Smooth muscle cell (in vitro differentiated cells): Measurements from ENCODE around the gene CREG1. TPM values are rescaled to one million over a fixed set of nuclear protein-coding genes. Genes with fewer than 3 reads are reported as not detected.

ENCODE experiments used
- DNase-seq: peaks from one replicate; lab custom pipeline; 2025; ENCODE audit not compliant: unreplicated experiment; lab: John Stamatoyannopoulos, UW
- H2AFZ ChIP-seq: fragments of 200-600 bp; sonication (generic); 2 replicates; pipeline ENCODE4 v1.6.0; 2016; ENCODE audit warnings: antibody characterized with exemption, low read depth, mild to moderate bottlenecking
- H3F3A ChIP-seq: fragments of 200-600 bp; sonication (generic); 2 replicates; pipeline ENCODE4 v1.6.0; 2017; ENCODE audit warnings: antibody characterized with exemption, low read depth
- H3K27ac ChIP-seq: fragments of 200-600 bp; sonication (generic); 2 replicates; pipeline ENCODE4 v1.5.1; 2016; ENCODE audit warnings: low read depth, mild to moderate bottlenecking
- H3K27me3 ChIP-seq: fragments of 200-600 bp; sonication (generic); 2 replicates; pipeline ENCODE4 v1.6.1; 2016; ENCODE audit warnings: low read depth, mild to moderate bottlenecking
- H3K36me3 ChIP-seq: fragments of 200-600 bp; sonication (generic); 2 replicates; pipeline ENCODE4 v1.5.1; 2016; ENCODE audit warnings: low read depth
- H3K4me1 ChIP-seq: fragments of 200-600 bp; sonication (generic); 2 replicates; pipeline ENCODE4 v1.5.1; 2016; ENCODE audit warnings: low read depth
- H3K4me2 ChIP-seq: fragments of 200-600 bp; sonication (generic); 2 replicates; pipeline ENCODE4 v1.6.0; 2016; ENCODE audit warnings: mild to moderate bottlenecking
- H3K4me3 ChIP-seq: fragments of 200-600 bp; sonication (generic); 2 replicates; pipeline ENCODE4 v1.5.1; 2016; ENCODE audit warnings: mild to moderate bottlenecking
- H3K79me2 ChIP-seq: fragments of 200-600 bp; sonication (generic); 2 replicates; pipeline ENCODE4 v1.6.0; 2016; ENCODE audit warnings: low read depth, mild to moderate bottlenecking
- H3K9ac ChIP-seq: fragments of 200-600 bp; sonication (generic); 2 replicates; pipeline ENCODE4 v1.6.0; 2016; ENCODE audit warnings: low read depth
- H3K9me3 ChIP-seq: fragments of 200-600 bp; sonication (generic); replicated peaks from 2 replicates; pipeline ENCODE4 v1.5.1; 2016; ENCODE audit warnings: low read depth
- H4K20me1 ChIP-seq: fragments of 200-600 bp; sonication (generic); 2 replicates; pipeline ENCODE4 v1.6.0; 2016; ENCODE audit warnings: low read depth
- WGBS: methylation state at CpG from one replicate; pipeline ENCODE4 v1.1.7; 2016; ENCODE audit warnings: low lambda C conversion rate; 5-methylcytosine and 5-hydroxymethylcytosine counted together
- polyA plus RNA-seq: library from polyadenylated mRNA; unstranded; fragments of >200 nt; fragmentation: Nextera tagmentation; extraction: Ambion mirVana; gene quantifications from 2 replicates; pipeline ENCODE4 v1.2.1, GENCODE V29; 2016
- total RNA-seq: library from RNA; depleted of rRNA; stranded (reverse); fragments of >200 nt; gene quantifications from 2 replicates; pipeline ENCODE4 v1.2.3, GENCODE V29; 2014
- TF ChIP-seq, protein P1 (sequence below): fragments of 200-600 bp; sonication (generic); IDR thresholded peaks from 2 replicates; pipeline ENCODE4 v1.5.1; 2017; ENCODE audit warnings: borderline replicate concordance, mild to moderate bottlenecking, antibody characterized with exemption; ENCODE audit not compliant: insufficient read depth, poor library complexity, severe bottlenecking

CREG1 gene
- total and polyA plus RNA-seq, 2 experiments from 2014 or later, result 43.1 to 80.0 TPM

DNA sequence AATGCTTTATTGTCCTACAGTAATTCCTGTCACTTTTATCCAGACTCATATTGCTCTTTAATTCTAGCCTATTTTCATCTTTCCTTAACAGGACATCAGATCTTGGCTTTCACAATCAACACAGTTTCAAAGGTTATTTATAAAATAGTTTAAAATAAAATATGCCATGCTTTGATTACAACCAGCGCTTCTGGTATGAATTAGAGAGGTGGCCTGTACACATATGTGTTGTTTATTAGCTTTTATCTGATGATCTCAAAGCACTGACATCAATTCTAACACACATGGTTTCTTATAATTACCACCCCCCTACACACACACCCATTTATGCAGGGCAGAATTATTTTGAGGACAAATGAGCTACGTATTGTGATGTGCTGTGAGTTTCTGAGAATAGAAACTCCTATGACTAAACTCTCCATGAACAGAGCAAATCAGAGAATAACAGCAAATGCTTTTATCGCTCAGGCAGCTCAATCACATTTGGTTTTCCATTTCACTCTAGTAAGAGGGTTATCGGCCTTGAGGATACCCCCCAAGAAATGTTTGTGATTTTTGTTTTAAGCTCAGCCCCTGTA is 53.2 kb downstream of the CREG1 start:
- Histone ChIP-seq H3K36me3 (no peaks in the 10 kb centered on the region), H3K27ac (no peak overlapping the region), H4K20me1 (no peaks in the 10 kb centered on the region), H3F3A (no peaks in the 10 kb centered on the region), H2AFZ (no peak overlapping the region), H3K4me2 (no peak overlapping the region), H3K79me2 (no peaks in the 10 kb centered on the region), H3K27me3 (peaks cover 14% of the 10 kb centered on the region), H3K4me1 (peaks cover 23% of the 10 kb centered on the region), H3K9ac (no peak overlapping the region), H3K9me3 (no peaks in the 10 kb centered on the region), H3K4me3 (no peak overlapping the region)
- TF ChIP-seq, protein P1, sequence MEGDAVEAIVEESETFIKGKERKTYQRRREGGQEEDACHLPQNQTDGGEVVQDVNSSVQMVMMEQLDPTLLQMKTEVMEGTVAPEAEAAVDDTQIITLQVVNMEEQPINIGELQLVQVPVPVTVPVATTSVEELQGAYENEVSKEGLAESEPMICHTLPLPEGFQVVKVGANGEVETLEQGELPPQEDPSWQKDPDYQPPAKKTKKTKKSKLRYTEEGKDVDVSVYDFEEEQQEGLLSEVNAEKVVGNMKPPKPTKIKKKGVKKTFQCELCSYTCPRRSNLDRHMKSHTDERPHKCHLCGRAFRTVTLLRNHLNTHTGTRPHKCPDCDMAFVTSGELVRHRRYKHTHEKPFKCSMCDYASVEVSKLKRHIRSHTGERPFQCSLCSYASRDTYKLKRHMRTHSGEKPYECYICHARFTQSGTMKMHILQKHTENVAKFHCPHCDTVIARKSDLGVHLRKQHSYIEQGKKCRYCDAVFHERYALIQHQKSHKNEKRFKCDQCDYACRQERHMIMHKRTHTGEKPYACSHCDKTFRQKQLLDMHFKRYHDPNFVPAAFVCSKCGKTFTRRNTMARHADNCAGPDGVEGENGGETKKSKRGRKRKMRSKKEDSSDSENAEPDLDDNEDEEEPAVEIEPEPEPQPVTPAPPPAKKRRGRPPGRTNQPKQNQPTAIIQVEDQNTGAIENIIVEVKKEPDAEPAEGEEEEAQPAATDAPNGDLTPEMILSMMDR, result no peak
- DNase-seq, result no peak
- WGBS, result 91% methylated on average over 4 of the region's 4 CpGs

- H4K20me1 ChIP-seq, result no peaks in the 10 kb centered on the region
- H3K36me3 ChIP-seq, result no peaks in the 10 kb centered on the region
- TF ChIP-seq, protein P1, result no peak
- no peak overlapping the region for H3K27ac ChIP-seq
- H3K9ac ChIP-seq, result no peak overlapping the region
- peaks cover 21% of the 10 kb centered on the region for H3K4me1 ChIP-seq
- no peak overlapping the region for H3K4me2 ChIP-seq
- DNase-seq, result no peak
- no peaks in the 10 kb centered on the region for H3F3A ChIP-seq
- no peak overlapping the region for H3K4me3 ChIP-seq
- H2AFZ ChIP-seq, result no peak overlapping the region
- H3K79me2 ChIP-seq, result no peaks in the 10 kb centered on the region
- 75% methylated on average over 3 of the region's 3 CpGs for WGBS
- peaks cover 14% of the 10 kb centered on the region for H3K27me3 ChIP-seq
- no peaks in the 10 kb centered on the region for H3K9me3 ChIP-seq
Measured at GRCh38 chr1:167499664-167500101, 53.9 kb downstream of the CREG1 start.

DNA sequence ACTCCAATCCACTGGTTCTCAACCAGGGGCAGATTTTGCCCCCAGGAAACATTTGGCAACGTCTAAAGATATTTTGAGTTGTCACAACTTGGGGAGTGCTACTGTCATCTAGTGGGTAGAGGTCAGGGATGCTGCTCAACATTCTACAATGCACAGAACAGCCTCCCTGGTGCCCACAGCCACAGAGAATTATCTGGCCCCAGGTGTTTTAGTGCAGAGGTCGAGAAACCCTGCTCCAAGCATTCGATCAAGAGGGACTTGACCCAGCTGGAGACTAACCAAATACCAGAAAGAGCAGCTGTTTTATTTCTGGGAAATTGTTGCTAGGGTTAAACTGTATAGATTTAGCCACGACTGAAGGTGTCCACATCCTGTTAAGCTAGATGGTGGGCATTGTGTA is 54.5 kb downstream of the CREG1 start:
- peaks cover 15% of the 10 kb centered on the region for H3K4me1 ChIP-seq
- no peak overlapping the region for H2AFZ ChIP-seq
- H3K9me3 ChIP-seq, result no peaks in the 10 kb centered on the region
- H4K20me1 ChIP-seq, result no peaks in the 10 kb centered on the region
- H3F3A ChIP-seq, result no peaks in the 10 kb centered on the region
- H3K27me3 ChIP-seq, result peaks cover 14% of the 10 kb centered on the region
- H3K4me2 ChIP-seq, result no peak overlapping the region
- TF ChIP-seq, protein P1, result no peak
- H3K36me3 ChIP-seq, result no peaks in the 10 kb centered on the region
- WGBS, result 85% methylated on average over 4 of the region's 4 CpGs
- no peak overlapping the region for H3K9ac ChIP-seq
- DNase-seq, result no peak
- H3K4me3 ChIP-seq, result no peak overlapping the region
- H3K79me2 ChIP-seq, result no peaks in the 10 kb centered on the region
- no peak overlapping the region for H3K27ac ChIP-seq

GRCh38 chr1:167496797-167497619 is 56.6 kb downstream of the CREG1 start:
- WGBS, result 59% methylated on average over 11 of the region's 11 CpGs
- H3K27me3 ChIP-seq, result peaks cover under 1% of the 10 kb centered on the region
- no peak overlapping the region for H3K4me3 ChIP-seq
- H3K4me2 ChIP-seq, result no peak overlapping the region
- H3F3A ChIP-seq, result no peaks in the 10 kb centered on the region
- H3K4me1 ChIP-seq, result peaks cover 7% of the 10 kb centered on the region
- no peaks in the 10 kb centered on the region for H3K79me2 ChIP-seq
- H3K9me3 ChIP-seq, result no peaks in the 10 kb centered on the region
- no peak overlapping the region for H3K27ac ChIP-seq
- H2AFZ ChIP-seq, result no peak overlapping the region
- TF ChIP-seq, protein P1, result no peak
- no peak overlapping the region for H3K9ac ChIP-seq
- no peaks in the 10 kb centered on the region for H3K36me3 ChIP-seq
- no peak for DNase-seq
- H4K20me1 ChIP-seq, result no peaks in the 10 kb centered on the region
